Medulla oblongata (tissue), 1 donor: ENCODE results near the gene GALNT6.

Experiments
- DNase-seq: peaks from one replicate; pipeline ENCODE4 v3.0.0-alpha.2; 2015; ENCODE audit errors: extremely low spot score

Gene GALNT6

GRCh38 chr12:51406290-51406689, 15.1 kb upstream of the GALNT6 start:
- no peak for DNase-seq

- no peak for DNase-seq
These were observed 14.6 kb upstream of the GALNT6 start for GRCh38 chr12:51405801-51406207.

- DNase-seq: no peak
These were observed 13.4 kb upstream of the GALNT6 start for GRCh38 chr12:51404627-51405026.

GRCh38 chr12:51403681-51404136, 12.5 kb upstream of the GALNT6 start:
- DNase-seq: peak; percentile 75

GRCh38 chr12:51403159-51403558, 12.0 kb upstream of the GALNT6 start:
- no peak for DNase-seq

GRCh38 chr12:51401900-51402299, 10.7 kb upstream of the GALNT6 start:
- no peak for DNase-seq

- DNase-seq: no peak
These were observed 10.3 kb upstream of the GALNT6 start for GRCh38 chr12:51401486-51401885.

GRCh38 chr12:51401020-51401419, 9.8 kb upstream of the GALNT6 start:
- DNase-seq: no peak

- no peak for DNase-seq
These were observed 8.7 kb upstream of the GALNT6 start for GRCh38 chr12:51399891-51400290.

- no peak for DNase-seq
These were observed 6.5 kb upstream of the GALNT6 start for GRCh38 chr12:51397670-51398069.

- DNase-seq: no peak
These were observed 4.4 kb upstream of the GALNT6 start for GRCh38 chr12:51395283-51396230.

- no peak for DNase-seq
These were observed 2.7 kb upstream of the GALNT6 start for GRCh38 chr12:51393676-51394545.

GRCh38 chr12:51392556-51393237, 1.5 kb upstream of the GALNT6 start:
- DNase-seq: peak; percentile 47

GRCh38 chr12:51390891-51391282, 319 bp downstream of the GALNT6 start:
- peak; percentile 67 for DNase-seq

- DNase-seq: no peak
These were observed 749 bp downstream of the GALNT6 start for GRCh38 chr12:51390457-51390856.

GRCh38 chr12:51389302-51389999, 1.8 kb downstream of the GALNT6 start:
- DNase-seq: peak; percentile 42

GRCh38 chr12:51388846-51389245, 2.4 kb downstream of the GALNT6 start:
- DNase-seq: peak; percentile 87

GRCh38 chr12:51388069-51388799, 3.0 kb downstream of the GALNT6 start:
- peak; percentile 57 for DNase-seq

GRCh38 chr12:51386351-51386750, 4.9 kb downstream of the GALNT6 start:
- DNase-seq: no peak

GRCh38 chr12:51383269-51383905, 7.8 kb downstream of the GALNT6 start:
- no peak for DNase-seq
